Osteocyte (in vitro differentiated cells): ENCODE measurements around the gene TMEM120B. TPM values are rescaled to one million over a fixed set of nuclear protein-coding genes. Genes with fewer than 3 reads are reported as not detected.

Experiments used
- DNase-seq: peaks from one replicate; pipeline ENCODE4 v3.0.0; 2021; ENCODE audit warnings: mixed read lengths; ENCODE audit not compliant: unreplicated experiment; ENCODE audit errors: extremely low spot score
- H3K27ac Mint-ChIP-seq: one replicate; pipeline ENCODE4 v1.8.0; 2021; ENCODE audit warnings: mild to moderate bottlenecking, mixed read lengths; ENCODE audit not compliant: unreplicated experiment
- H3K27me3 Mint-ChIP-seq: one replicate; pipeline ENCODE4 v1.8.0; 2021; ENCODE audit warnings: mixed read lengths; ENCODE audit not compliant: unreplicated experiment
- H3K36me3 Mint-ChIP-seq: one replicate; pipeline ENCODE4 v1.8.0; 2021; ENCODE audit warnings: mixed read lengths; ENCODE audit not compliant: unreplicated experiment
- H3K4me1 Mint-ChIP-seq: one replicate; pipeline ENCODE4 v1.8.0; 2021; ENCODE audit warnings: mixed read lengths; ENCODE audit not compliant: unreplicated experiment
- H3K4me3 Mint-ChIP-seq: one replicate; pipeline ENCODE4 v1.8.0; 2021; ENCODE audit warnings: mild to moderate bottlenecking, moderate library complexity, mixed read lengths; ENCODE audit not compliant: unreplicated experiment
- H3K9me3 Mint-ChIP-seq: one replicate; pipeline ENCODE4 v1.8.0; 2021; ENCODE audit warnings: mixed read lengths; ENCODE audit not compliant: unreplicated experiment
- total RNA-seq: library from RNA; stranded (reverse); gene quantifications from 2 replicates; pipeline ENCODE4 v1.2.1, GENCODE V29; 2021
- TF ChIP-seq, protein P1 (sequence below): fragments of 200-600 bp; sonication (generic); IDR thresholded peaks from 2 replicates; pipeline ENCODE4 v1.5.0; 2021; ENCODE audit warnings: antibody characterized with exemption, mild to moderate bottlenecking, moderate library complexity

TMEM120B gene
- total RNA-seq, 1 donor from 2014 or later: 13.2 TPM

DNA sequence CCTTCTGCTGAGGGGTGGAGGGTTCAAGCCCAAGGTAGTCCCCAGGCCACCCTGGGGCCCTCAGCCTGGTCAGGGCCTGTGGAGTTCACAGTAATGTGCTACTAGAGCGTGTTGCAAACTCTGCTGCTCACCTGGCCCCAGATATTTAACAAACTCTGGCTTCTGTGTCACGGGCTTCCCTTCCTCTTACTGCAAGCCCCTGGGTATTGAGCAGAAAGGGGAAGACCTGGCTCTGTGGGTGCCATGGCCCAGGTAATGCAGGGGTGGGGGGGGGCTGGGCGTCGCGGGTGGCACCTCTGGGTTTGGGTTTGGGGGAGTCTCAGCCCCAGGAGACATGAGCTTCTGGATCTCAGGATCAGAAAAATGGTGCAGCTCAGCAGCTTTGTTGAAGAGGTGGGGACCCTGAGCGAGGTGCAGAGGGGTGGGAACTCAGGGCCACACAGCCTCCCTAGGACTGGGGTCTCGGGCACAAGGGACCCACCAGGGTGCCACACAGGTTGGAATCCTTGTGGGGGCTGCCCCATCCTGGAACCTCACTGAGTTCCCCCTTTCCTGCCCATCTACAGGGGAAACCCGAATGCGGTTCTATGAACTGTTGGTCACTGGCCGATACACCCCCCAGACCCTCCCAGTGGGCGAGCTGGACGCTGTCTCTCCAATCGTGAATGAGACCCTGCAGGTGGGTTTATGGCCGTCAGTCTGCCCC lies 95.2 kb downstream of the TMEM120B start:
- H3K9me3 Mint-ChIP-seq: no peaks in the 10 kb centered on the region
- no peak overlapping the region for H3K4me3 Mint-ChIP-seq
- TF ChIP-seq, protein P1, sequence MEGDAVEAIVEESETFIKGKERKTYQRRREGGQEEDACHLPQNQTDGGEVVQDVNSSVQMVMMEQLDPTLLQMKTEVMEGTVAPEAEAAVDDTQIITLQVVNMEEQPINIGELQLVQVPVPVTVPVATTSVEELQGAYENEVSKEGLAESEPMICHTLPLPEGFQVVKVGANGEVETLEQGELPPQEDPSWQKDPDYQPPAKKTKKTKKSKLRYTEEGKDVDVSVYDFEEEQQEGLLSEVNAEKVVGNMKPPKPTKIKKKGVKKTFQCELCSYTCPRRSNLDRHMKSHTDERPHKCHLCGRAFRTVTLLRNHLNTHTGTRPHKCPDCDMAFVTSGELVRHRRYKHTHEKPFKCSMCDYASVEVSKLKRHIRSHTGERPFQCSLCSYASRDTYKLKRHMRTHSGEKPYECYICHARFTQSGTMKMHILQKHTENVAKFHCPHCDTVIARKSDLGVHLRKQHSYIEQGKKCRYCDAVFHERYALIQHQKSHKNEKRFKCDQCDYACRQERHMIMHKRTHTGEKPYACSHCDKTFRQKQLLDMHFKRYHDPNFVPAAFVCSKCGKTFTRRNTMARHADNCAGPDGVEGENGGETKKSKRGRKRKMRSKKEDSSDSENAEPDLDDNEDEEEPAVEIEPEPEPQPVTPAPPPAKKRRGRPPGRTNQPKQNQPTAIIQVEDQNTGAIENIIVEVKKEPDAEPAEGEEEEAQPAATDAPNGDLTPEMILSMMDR: no peak
- H3K36me3 Mint-ChIP-seq: peaks cover 16% of the 10 kb centered on the region
- H3K4me1 Mint-ChIP-seq: peaks cover 37% of the 10 kb centered on the region
- H3K27me3 Mint-ChIP-seq: no peaks in the 10 kb centered on the region
- H3K27ac Mint-ChIP-seq: no peak overlapping the region
- DNase-seq: no peak

DNA sequence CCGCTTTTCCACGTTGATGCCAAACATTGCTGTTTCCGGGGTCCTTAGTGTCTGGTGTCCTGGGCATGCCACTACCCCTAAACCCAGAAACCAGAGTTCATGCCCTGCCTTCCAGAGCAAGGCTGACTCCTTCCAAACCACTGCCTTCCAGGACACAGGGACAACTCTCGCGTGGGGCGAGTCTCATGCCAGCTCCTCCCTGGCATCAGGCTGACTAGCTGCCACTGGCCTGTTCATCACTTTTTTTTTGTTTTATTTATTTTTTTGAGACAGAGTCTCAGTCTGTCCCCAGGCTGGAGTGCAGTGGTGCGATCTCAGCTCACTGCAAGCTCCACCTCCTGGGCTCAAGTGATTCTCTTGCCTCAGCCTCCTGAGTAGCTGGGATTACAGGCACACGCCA lies 96.1 kb downstream of the TMEM120B start:
- Mint-ChIP-seq H3K27ac (no peak overlapping the region), H3K9me3 (no peaks in the 10 kb centered on the region), H3K36me3 (peaks cover 18% of the 10 kb centered on the region), H3K27me3 (no peaks in the 10 kb centered on the region), H3K4me1 (peaks cover 46% of the 10 kb centered on the region), H3K4me3 (no peak overlapping the region)
- no peak for DNase-seq
- TF ChIP-seq, protein P1: no peak

DNA sequence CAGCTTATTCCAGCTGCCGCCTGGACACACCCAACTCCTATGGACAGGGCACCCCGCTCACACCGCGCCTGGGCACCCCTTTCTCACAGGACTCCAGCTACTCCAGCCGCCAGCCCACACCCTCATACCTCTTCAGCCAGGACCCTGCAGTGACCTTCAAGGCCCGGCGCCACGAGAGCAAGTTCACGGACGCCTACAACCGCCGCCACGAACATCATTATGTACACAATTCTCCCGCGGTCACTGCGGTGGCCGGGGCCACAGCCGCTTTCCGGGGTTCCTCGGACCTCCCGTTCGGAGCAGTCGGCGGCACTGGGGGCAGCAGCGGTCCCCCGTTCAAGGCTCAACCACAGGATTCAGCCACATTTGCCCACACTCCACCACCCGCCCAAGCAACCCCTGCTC lies 97.2 kb downstream of the TMEM120B start:
- Mint-ChIP-seq H3K27ac (no peak overlapping the region), H3K27me3 (no peaks in the 10 kb centered on the region), H3K4me3 (no peak overlapping the region), H3K36me3 (peaks cover 20% of the 10 kb centered on the region), H3K4me1 (peaks cover 47% of the 10 kb centered on the region), H3K9me3 (no peaks in the 10 kb centered on the region)
- TF ChIP-seq, protein P1: no peak
- DNase-seq: no peak

DNA sequence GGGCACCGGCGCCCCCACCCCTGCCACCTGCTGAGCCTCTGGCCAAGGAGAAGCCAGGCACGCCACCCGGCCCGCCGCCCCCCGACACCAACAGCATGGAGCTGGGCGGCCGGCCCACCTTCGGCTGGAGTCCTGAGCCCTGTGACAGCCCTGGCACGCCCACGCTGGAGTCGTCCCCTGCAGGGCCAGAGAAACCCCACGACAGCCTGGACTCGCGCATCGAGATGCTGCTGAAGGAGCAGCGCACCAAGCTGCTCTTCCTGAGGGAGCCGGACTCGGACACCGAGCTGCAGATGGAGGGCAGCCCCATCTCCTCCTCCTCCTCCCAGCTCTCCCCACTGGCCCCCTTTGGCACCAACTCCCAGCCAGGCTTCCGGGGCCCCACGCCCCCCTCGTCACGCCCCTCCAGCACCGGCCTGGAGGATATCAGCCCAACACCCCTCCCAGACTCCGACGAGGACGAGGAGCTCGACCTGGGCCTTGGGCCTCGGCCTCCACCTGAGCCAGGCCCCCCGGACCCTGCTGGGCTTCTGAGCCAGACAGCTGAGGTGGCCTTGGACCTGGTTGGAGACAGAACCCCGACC lies 97.8 kb downstream of the TMEM120B start:
- Mint-ChIP-seq H3K4me1 (peaks cover 45% of the 10 kb centered on the region), H3K27ac (no peak overlapping the region), H3K4me3 (no peak overlapping the region)

More for the DNA sequence above, 97.8 kb downstream of the TMEM120B start:
- Mint-ChIP-seq H3K27me3 (no peaks in the 10 kb centered on the region), H3K36me3 (peaks cover 20% of the 10 kb centered on the region), H3K9me3 (no peaks in the 10 kb centered on the region)
- no peak for DNase-seq
- TF ChIP-seq, protein P1: no peak
